ENCODE measurements around the gene CHST11.

Gene CHST11

DNA sequence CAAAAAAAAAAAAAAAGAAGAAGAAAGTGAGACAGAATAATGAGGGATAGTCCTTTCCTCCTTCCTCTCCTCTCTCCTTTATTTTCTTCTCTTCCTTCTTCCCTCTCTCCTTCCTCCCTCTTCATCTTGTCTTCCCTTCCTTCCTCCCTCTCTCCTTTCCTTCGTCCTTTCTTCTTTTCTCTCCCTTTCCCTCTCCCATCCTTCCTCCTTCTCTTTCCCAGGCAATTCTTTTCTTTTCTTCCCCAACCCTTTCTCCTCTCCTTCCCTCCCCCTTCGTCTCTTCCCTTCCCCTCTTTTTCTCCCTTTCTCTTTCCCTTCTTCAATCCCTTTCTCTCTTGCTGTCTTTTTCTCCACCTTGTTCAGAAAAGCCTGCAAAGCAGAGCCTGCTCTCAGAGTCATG is 3.6 kb upstream of the CHST11 start:
- H3K4me3 ChIP-seq (ENCODE audit: low read length): no peak overlapping the region
- DNase-seq (ENCODE audit: low read depth): no peak
- TF ChIP-seq, protein P1, sequence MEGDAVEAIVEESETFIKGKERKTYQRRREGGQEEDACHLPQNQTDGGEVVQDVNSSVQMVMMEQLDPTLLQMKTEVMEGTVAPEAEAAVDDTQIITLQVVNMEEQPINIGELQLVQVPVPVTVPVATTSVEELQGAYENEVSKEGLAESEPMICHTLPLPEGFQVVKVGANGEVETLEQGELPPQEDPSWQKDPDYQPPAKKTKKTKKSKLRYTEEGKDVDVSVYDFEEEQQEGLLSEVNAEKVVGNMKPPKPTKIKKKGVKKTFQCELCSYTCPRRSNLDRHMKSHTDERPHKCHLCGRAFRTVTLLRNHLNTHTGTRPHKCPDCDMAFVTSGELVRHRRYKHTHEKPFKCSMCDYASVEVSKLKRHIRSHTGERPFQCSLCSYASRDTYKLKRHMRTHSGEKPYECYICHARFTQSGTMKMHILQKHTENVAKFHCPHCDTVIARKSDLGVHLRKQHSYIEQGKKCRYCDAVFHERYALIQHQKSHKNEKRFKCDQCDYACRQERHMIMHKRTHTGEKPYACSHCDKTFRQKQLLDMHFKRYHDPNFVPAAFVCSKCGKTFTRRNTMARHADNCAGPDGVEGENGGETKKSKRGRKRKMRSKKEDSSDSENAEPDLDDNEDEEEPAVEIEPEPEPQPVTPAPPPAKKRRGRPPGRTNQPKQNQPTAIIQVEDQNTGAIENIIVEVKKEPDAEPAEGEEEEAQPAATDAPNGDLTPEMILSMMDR (conservative IDR thresholded peaks at IDR 0.05; ENCODE audit: low read depth, low read length): no peak

DNA sequence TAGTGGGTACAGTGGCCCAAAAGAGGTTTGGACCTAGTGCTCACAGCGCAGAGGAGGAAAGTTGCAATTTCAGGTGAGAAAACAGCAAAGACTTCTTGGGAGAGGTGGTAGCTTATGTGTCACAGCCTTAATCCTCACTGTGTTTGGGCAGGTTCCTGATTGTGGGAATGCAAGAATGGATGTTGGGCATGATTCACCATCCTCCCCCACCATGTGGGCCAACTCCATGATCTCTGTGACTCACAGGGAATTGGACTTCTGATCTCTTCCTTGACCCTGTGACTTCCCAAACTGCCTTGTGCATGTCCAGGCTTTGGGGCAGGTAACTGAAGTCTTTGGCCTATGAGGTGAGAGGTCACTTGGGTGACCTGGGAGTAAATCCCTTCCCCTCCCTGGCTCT is 1.8 kb upstream of the CHST11 start:
- TF ChIP-seq, protein P1 (conservative IDR thresholded peaks at IDR 0.05; ENCODE audit: low read depth, low read length): no peak
- peak; percentile 61 for DNase-seq (ENCODE audit: low read depth)
- no peak overlapping the region for H3K4me3 ChIP-seq (ENCODE audit: low read length)

DNA sequence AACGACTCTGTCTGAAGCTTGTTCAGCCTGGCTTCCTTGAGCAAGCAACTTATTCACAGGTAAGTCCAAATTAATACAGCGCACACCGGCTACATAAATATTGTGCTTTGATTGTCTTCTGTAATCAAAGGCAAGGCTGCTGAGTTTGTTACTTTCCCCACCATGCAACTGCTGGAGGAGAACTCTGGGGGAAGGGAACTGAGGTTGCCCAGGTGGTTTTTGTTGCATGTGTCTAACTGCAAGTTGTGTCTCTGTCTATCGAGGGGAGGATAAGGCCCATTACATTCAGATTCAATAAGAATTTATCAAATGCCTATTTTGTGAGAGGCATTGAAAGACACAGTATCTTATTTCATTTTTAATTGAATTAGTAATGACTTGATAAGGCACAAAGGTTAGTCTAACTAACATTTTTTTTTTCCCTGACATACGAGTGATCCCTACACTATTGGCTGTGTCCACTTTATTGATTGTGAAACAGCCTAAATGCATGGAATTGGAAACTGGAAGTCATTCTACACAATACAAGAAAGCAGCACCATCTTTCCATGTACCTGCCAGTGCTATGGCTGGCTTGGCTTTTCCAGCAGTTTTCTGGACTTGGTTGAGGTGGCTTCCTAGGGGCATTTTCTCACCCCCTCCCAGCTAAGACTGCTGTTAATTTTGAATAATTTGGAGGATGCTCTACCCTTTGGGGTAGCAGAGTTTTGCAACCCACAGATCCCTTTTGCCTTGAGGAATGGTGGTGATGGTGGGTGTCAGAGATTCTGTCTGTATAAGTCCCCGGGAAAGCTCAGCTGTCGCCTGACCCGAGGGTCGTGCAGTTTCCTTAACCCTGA is 951 bp upstream of the CHST11 start:
- H3K4me3 ChIP-seq (ENCODE audit: low read length): peak overlapping the region; percentile 90
- TF ChIP-seq, protein P1 (conservative IDR thresholded peaks at IDR 0.05; ENCODE audit: low read depth, low read length): no peak
- no peak for DNase-seq (ENCODE audit: low read depth)

DNA sequence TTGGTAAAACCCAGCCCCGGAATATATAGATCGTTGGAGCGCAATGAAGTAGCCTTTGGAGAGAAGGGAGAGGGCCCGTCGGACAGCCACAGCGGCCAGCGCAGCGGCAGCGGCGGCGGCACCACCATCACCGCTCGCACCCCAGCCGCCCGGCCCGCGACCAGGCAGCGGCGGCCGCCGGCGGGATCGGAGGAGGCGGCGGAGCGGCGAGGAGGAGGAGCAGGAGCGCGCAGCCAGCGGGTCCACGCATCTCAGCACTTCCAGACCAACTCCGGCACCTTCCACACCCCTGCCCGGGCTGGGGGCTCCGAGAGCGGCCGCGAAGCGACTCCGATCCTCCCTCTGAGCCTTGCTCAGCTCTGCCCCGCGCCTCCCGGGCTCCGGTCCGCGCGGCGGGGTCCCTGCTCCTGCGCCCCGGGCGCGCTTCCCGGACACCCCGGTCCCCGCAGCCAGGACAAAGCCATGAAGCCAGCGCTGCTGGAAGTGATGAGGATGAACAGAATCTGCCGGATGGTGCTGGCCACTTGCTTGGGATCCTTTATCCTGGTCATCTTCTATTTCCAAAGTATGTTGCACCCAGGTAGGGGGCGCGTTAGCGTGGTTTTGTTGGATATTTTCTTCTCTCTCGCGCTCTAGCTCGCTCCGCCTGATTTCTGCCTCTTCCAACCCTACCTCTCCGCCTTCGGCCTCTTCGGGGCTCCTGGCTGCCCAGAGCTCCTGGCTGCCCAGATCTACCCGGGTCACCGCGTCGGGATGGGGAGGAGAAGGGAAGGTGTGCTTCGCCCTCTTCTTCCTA is 400 bp downstream of the CHST11 start:
- TF ChIP-seq, protein P1 (conservative IDR thresholded peaks at IDR 0.05; ENCODE audit: low read depth, low read length): peak; percentile 51
- DNase-seq (ENCODE audit: low read depth): no peak

DNA sequence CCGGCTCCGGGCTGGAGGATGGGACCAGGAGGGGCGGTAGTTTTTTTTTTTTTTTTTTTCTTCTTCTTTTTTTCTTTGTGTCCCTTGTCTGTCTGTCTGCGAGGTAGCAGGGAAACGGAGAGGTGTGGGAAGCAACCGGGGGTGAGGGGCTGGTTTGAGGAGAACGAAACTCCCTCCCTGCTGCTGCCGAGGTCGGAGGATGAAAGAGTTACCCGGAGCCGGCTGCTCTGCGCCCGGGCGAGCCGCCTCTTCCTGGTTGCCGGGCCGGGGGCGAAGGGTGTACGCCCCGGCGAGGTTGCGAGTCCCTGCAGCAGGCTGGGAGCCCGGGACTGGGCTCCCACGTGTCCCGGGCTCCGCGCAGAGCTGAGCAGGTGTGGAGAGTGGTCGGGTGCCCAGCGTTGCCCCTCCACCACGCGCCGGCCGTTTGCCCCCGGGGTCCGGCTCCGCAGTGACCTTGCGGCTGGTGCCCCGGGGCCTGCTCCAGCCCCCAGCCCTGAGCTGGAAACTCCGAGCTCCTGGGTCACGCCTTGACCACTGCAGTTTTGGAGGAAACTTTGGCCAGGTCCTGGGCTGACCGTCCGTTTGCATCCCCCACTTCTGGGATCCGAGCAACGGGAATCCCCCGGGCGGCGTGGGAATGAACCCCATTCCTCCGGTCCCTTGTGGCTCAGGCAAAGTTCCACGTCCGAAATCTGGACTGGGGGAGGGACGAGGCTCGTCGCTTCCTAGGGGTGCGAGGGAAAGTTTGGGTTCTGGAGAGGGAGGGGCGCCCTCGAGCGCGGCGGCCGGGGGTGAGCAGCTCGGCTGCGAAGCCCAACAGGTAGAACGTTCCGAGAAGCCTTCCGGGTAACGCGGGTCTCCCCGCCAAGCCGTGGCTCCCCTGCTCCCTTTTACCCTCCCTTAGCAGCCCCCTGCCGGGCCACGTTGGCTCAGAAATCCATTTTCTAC is 1.3 kb downstream of the CHST11 start:
- peak overlapping the region; percentile 90 for H3K4me3 ChIP-seq (ENCODE audit: low read length)
- TF ChIP-seq, protein P1 (conservative IDR thresholded peaks at IDR 0.05; ENCODE audit: low read depth, low read length): peak; percentile 5
- no peak for DNase-seq (ENCODE audit: low read depth)

More for the DNA sequence above, 400 bp downstream of the CHST11 start:
- peak overlapping the region; percentile 90 for H3K4me3 ChIP-seq (ENCODE audit: low read length)

DNA sequence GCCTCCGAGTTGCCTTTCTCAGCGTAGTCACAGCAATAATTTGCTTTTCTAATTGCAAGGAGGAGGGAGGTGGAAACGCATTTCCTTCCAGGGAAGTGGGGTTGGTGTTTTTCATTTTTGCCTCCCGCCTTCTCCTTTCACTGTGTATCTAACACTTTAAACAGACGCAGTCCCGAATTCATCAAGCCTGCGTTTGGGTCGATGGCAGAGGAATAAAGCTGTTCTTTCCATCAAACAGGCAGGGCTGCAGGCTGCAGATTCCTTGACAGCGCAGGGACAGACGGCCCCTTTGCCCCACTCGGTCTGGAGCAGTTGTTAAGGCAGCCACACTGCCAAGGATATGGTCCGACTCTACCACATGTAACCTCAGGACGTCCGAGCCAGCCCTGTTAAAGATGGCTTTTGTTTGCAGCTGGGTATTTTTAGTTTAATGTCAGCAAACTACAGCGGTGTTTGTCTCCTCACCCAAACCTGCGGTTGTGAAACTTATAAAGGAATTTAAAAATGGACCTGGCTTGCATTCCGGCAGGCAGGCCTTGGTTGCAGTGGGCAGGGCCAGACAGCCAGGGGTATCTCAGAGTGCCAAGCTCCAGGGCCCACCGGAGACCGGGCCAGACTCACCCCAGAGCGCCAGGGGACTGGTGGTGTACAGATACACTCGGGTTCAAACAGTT is 2.1 kb downstream of the CHST11 start:
- TF ChIP-seq, protein P1 (conservative IDR thresholded peaks at IDR 0.05; ENCODE audit: low read depth, low read length): no peak
- no peak for DNase-seq (ENCODE audit: low read depth)
- peak overlapping the region; percentile 90 for H3K4me3 ChIP-seq (ENCODE audit: low read length)

Data from retinal pigment epithelial cell (primary cell).